Inferior parietal cortex (tissue), 1 donor: ENCODE data around the gene PLXND1.

ENCODE experiments used
- DNase-seq: peaks from one replicate; pipeline ENCODE4 v3.0.0-alpha.2; 2016; ENCODE audit errors: extremely low spot score

The PLXND1 gene

GRCh38 chr3:129563850-129564535, 42.5 kb downstream of the PLXND1 start:
- no peak for DNase-seq

- no peak for DNase-seq
Measured at GRCh38 chr3:129563332-129563731, 43.1 kb downstream of the PLXND1 start.

GRCh38 chr3:129562803-129563202, 43.7 kb downstream of the PLXND1 start:
- DNase-seq = no peak

DNA sequence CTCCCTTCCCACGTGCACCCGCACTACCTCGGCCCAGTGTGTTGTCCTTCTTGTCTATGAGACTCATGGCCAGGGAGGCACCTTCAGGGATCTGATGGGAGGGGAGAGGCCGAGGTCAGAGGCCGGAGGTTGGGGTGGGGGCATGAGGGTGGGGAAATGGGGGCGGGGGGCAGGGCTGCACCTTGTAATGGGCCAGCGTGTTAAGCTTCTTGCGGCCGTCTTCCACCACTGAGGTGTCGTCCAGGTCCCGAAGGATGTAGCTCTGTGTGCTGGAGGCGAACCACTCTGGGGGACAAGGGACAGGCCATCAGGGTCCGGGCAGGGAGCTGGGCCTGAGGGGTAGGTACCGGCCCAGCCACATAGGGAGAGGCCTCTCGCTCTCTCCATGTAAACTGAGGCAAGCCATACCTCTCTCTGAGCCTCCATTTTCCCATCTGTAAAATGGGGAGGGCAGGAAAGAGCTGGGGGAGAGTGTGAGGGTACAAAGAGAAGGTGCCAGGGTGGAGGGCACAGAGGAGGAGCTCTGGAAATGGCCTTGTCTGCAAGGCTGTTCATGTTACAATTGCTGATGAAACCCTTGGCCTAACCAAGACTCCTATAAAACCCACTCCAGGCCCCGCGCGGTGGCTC, 44.7 kb downstream of the PLXND1 start:
- no peak for DNase-seq

DNA sequence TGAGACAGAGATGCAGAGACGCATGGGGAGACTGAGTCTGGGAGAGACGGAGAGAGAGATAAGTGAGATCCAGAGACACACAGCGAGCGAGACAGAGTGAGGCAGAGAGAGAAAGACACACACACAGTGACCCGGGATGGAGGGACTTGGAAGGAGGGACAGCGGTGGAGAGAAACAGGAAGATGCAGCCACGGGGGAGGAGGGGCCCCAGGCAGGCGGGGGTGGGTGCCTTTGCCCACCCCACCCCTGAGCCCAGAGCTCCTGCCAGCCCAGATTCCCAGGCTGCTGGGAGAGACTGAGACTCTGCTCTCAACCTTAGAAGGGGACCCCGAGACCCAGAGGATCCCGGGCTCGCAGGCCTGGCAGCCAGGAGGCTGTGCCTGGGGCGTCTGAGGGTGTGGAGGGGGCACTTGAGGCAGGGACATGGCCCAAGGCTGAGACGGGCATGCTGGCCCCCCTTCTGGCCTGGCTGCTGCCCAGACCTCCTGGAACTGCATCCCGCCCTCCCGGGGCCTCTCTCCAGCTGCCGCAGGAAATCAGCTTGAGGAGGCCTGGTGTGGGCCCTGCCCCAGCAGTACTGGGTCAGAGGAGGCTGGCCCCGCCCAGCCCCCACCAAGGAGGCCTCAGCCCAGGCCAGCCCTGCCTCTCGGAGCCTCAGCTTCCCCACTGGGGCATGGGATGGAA, 45.4 kb downstream of the PLXND1 start:
- no peak for DNase-seq

- no peak for DNase-seq
Measured at GRCh38 chr3:129560269-129560787, 46.1 kb downstream of the PLXND1 start.

DNA sequence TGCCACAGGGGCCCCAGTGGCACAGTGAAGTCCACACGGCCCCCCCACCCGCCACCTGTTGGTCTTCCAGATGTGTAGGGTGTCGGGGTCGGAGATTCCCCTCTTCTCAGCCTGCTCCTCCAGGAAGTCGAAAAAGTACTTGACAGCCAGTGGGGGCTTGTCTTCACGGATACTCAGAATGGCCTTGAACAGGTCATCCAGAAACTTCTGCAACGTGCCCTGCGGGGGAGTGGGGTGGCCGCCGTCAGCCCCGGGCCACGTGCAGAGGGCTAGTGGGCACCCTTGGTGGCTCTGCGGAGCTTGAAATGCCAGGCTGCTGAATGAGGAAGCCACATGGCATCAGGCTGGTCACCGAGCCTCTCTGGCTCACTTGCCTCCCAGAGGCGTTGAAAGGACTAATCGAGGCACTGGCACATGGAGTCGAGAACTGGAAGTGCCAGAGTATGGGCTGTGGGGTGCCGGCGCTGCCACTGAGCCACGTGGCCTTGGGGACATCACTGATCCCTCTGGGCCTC, 46.9 kb downstream of the PLXND1 start:
- DNase-seq = no peak

DNA sequence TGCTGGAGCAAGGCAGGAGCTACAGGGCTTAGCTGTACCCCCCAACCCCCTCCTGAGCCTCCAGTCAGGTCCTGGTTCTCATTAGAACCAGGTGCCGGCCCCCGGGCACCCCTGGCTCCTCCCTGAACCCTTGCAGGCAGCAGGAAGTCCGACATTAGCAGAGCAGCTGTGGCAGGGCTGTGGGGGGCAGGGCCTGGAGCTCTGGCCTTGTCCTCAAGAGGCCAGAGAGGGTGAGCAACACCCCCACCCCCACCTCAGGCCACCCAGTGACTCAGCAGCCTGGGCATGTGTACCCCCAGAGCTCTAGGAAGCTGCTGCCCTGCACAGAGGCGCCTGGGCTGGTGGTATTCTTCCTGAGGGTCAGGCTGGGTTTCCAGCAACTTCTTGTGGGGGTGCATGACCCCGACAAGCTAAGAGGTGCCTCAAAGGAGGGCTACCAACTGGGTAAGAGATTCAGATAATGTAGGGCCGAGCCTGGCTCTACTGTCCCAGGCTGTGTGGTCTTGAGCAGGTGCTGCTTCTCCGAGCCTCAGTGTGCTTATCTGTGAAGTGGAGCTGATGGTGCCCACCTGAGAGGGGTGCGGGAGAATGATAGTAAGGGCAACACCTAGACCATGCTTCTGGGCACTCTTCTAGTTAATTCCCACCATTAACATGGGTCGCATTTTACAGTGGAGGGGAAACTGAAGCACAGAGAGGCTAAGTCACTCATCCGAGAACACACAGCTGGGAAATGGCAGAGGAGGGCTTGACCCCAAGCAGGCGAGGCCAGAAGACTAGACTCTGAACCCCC, 47.5 kb downstream of the PLXND1 start:
- no peak for DNase-seq

DNA sequence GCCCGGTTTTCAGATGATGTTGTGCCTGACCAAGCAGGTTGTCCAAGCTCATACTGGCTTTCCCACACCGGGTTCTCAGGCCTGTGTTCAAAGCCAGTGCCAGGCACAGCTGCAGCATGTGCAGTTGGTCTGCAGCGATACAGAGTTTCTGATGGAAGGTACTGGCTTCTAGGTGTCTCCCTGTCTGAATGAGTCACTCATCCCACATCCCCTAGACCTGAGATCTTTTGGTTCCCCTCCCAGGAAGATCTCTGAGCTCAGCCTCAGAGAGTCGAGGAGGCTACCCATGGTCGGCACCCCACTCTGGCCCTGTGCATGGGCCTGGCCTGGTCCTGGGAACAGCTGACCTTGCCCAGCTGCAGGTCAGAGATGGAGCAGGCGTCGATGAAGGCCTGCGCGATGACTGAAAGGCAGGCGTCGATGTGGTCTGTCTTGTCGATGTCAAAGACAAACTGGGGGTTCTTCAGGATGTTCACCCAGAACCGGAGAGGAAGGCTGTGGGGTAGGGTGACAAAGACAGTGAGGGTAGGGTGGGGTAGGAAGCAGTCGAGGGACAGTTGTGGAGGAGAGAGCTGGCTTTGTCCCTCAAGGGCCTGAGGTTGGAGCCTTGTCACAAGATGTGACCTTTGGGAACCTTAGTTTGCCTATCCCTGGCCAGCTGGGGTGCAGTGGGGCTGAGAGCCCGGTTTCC, 48.2 kb downstream of the PLXND1 start:
- no peak for DNase-seq

GRCh38 chr3:129557548-129557894, 49.0 kb downstream of the PLXND1 start:
- peak; percentile 43 for DNase-seq

DNA sequence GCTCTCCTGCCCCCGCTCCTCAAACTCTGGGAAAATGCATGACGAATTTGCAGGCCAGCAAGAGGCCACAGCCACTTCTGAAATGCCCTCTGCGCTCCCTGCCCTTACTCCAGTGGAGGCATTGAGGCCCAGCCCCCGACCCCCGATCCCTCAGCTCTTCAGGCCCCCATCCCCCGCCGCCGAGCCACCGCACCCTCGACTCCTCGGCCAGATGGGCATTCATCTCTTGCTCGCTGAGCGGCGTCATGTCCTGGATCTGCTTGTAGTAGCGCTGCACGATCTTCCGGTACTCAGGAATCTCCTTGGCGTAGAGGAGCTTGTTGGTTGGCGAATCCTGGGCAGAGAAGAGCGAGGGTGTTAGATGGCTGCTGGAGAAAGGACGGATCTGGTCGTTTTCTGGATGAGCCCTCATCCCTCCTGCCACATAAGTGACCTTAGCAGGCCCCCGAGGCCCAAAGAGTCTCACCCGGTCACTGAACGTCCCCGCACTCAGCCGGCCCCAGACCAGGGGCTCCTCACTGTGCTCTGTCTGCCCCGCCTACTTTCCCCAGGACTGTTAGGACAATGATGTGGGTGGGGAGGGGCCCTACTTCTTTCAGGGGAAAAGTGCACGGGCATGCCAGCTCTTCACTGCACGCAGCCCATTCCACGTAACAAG, 49.5 kb downstream of the PLXND1 start:
- no peak for DNase-seq

DNA sequence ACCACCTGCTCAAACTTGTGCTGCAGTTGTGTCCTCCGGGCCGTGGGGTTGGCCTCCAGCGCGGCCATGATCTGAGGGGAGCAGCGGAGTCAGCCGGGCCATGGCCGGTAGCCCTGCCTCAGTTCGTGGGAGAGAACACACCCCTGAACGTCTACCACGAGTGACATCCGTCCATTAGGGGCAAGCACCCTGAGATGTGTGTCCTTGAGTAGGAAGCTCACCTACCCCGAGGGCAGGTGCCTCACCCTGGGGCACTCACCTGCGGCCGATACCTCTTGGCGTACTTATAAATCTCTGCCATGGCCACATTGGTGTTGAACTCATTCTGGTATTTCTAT, 50.1 kb downstream of the PLXND1 start:
- DNase-seq = no peak

DNA sequence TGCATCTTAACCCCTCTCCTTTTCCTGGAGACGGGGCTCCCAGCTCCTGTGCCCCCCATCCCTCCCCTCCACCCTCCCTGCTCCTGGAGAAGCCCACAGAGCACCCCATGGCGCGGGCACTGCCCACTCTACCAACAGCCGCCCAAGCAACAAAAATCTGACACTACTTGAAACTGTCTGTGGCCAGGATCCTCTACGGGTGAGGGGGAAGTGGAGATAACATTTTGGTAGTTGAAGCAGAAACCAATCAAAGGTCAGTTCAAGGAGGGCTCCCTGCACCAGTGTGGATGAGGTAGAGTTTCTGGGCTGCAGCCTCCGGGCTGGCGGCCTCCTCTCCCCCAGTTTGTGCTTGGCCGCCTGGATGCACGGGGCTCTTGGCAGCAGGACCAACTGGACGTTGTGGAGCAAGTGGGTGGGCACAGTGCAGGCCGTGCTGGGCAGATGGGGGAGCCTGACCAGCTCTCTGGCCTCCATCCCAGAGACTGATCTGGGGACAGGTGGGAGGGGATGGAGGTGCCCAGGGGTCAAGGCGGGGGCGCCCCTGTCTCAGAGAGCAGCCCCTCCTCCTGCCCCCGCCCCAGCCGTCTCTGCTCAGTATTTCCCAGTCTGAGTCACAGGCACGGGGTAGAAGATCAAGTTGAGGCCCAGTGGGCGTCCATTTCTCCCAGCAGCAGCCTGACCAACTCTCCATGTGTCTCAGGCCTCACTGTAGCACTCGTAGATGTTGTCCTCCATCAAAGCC, 50.7 kb downstream of the PLXND1 start:
- DNase-seq = no peak

GRCh38 chr3:129555153-129555550, 51.3 kb downstream of the PLXND1 start:
- no peak for DNase-seq

DNA sequence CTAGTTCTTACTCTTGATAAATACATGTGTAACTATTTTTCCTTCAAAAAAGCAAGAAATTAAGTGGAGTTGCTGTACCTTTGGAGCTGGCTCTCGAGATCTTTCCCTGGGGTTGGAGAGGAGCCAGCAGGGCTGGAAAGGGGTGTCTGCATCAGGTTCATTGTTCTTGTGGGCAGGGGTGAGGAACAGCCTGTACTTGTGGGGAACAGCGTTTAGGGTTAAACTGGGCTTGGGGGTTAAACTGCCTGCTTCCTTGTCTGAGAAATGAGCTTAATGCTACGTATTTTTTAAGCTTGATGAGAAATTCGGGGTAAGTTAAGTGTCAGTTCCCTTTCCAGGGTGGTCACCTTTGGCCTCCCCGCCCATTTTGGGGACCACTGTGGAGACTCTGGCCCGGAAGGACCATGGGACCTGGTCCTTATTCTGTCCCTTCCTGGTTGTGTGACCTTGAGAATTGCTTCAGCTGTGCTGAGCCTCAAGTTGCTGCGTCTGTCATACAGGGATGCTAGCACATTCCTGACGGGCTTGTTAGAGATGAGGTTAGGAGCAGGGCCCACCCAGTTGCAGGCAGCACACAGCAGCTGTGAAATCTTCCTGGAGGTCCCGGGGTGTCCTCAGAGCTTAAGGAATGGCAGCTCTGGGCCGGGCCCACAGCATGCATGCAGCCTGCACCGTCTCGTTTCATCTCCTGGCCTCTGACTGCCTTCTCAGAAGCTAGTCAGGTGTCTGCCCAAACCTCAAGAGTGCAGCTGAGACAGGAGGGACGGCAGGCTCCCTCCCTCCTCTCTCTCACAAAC, 51.9 kb downstream of the PLXND1 start:
- no peak for DNase-seq

DNA sequence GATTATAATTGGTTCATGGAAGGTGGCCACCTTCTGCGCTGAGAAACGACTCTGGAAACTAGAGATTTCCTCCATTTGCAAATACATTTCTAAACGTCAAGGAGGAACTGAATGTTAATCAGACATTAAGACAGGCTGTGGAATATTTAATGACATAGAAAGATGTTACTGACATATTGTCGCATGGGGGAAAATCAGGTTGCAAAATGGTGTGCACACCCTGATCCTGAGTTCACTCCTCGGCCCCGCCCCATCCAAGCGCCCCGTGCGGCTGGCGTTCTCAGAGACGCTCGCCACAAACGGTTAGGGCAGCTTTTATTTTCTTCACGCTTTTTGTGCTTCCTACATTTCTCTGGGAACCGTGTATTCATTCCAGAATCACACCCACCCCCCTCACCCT, 52.8 kb downstream of the PLXND1 start:
- no peak for DNase-seq

- DNase-seq = no peak
Measured at GRCh38 chr3:129553171-129553570, 53.3 kb downstream of the PLXND1 start.

- DNase-seq = no peak
Measured at GRCh38 chr3:129552287-129553050, 54.0 kb downstream of the PLXND1 start.

GRCh38 chr3:129549805-129550204, 56.7 kb downstream of the PLXND1 start:
- no peak for DNase-seq
